HEK293T (cell line): ENCODE data around the gene HSPG2.

ENCODE experiments used
- CTCF ChIA-PET: fragments of 350-600 bp; formaldehyde crosslinking; extraction: SDS; loops from one replicate; lab custom pipeline; 2021; ENCODE audit warnings: antibody characterized with exemption, inconsistent platforms; lab: Yijun Ruan, JAX
- POLR2A ChIA-PET: fragments of 350-600 bp; formaldehyde crosslinking; extraction: SDS; loops from one replicate; lab custom pipeline; 2020; ENCODE audit warnings: antibody characterized with exemption, inconsistent platforms; lab: Yijun Ruan, JAX
- DNase-seq: peaks from one replicate; pipeline ENCODE4 v3.0.0; 2012; ENCODE audit warnings: mixed read lengths; ENCODE audit errors: extremely low spot score
- ARNT ChIP-seq: fragments of 450-650 bp; IDR thresholded peaks from 2 replicates; pipeline ENCODE4 v1.6.1; 2017; ENCODE audit warnings: mild to moderate bottlenecking
- BHLHE40 ChIP-seq: fragments of 450-650 bp; IDR thresholded peaks from 2 replicates; pipeline ENCODE4 v1.6.1; 2016; ENCODE audit warnings: mild to moderate bottlenecking, moderate library complexity, borderline replicate concordance
- CTBP1 ChIP-seq: fragments of 450-650 bp; IDR thresholded peaks from 2 replicates; pipeline ENCODE4 v1.6.1; 2016; ENCODE audit warnings: borderline replicate concordance
- ELF4 ChIP-seq: fragments of 450-650 bp; IDR thresholded peaks from 2 replicates; pipeline ENCODE4 v1.6.1; 2017; ENCODE audit warnings: antibody characterized with exemption
- FOXA1 ChIP-seq: fragments of 450-650 bp; IDR thresholded peaks from 2 replicates; pipeline ENCODE4 v1.6.1; 2016; ENCODE audit warnings: mild to moderate bottlenecking
- FOXK2 ChIP-seq: fragments of 450-650 bp; IDR thresholded peaks from 2 replicates; pipeline ENCODE4 v1.6.1; 2016; ENCODE audit warnings: mild to moderate bottlenecking
- FOXM1 ChIP-seq: fragments of 450-650 bp; IDR thresholded peaks from 2 replicates; pipeline ENCODE4 v1.6.1; 2017; ENCODE audit warnings: mild to moderate bottlenecking, borderline replicate concordance
- HDGF ChIP-seq: fragments of 450-650 bp; IDR thresholded peaks from 2 replicates; pipeline ENCODE4 v1.6.1; 2017; ENCODE audit warnings: antibody characterized with exemption, borderline replicate concordance
- L3MBTL2 ChIP-seq: fragments of 450-650 bp; conservative IDR thresholded peaks from 2 replicates; pipeline ENCODE4 v1.6.1; 2016; ENCODE audit warnings: mild to moderate bottlenecking
- LEF1 ChIP-seq: fragments of 450-650 bp; IDR thresholded peaks from 2 replicates; pipeline ENCODE4 v1.6.1; 2017; ENCODE audit warnings: mild to moderate bottlenecking, borderline replicate concordance
- NFRKB ChIP-seq: fragments of 450-650 bp; IDR thresholded peaks from 2 replicates; pipeline ENCODE4 v1.6.1; 2016; ENCODE audit warnings: mild to moderate bottlenecking, moderate library complexity
- PKNOX1 ChIP-seq: fragments of 450-650 bp; IDR thresholded peaks from 2 replicates; pipeline ENCODE4 v1.6.1; 2016
- SP1 ChIP-seq: fragments of 450-650 bp; IDR thresholded peaks from 2 replicates; pipeline ENCODE4 v1.6.1; 2017
- SUZ12 ChIP-seq: fragments of 450-650 bp; IDR thresholded peaks from 2 replicates; pipeline ENCODE4 v1.6.1; 2016; ENCODE audit warnings: mild to moderate bottlenecking
- TARDBP ChIP-seq: fragments of 450-650 bp; IDR thresholded peaks from 2 replicates; pipeline ENCODE4 v1.6.1; 2016
- ZNF384 ChIP-seq: fragments of 450-650 bp; IDR thresholded peaks from 2 replicates; pipeline ENCODE4 v1.6.1; 2016

HSPG2 gene

GRCh38 chr1:21896652-21897532, 40.2 kb downstream of the HSPG2 start:
- DNase-seq = no peak
- no peak for TF ChIP-seq CTBP1
- TF ChIP-seq SUZ12 = no peak
- no peak for TF ChIP-seq ELF4
- no peak for TF ChIP-seq ZNF384
- no peak for TF ChIP-seq ARNT
- no peak for TF ChIP-seq PKNOX1
- TF ChIP-seq HDGF = no peak
- TF ChIP-seq TARDBP = no peak
- TF ChIP-seq FOXK2 = no peak
- TF ChIP-seq FOXM1 = no peak
- TF ChIP-seq L3MBTL2 = no peak
- TF ChIP-seq LEF1 = no peak
- TF ChIP-seq SP1 = no peak
- no peak for TF ChIP-seq NFRKB
- no peak for TF ChIP-seq FOXA1
- no peak for TF ChIP-seq BHLHE40
- ChIA-PET POLR2A (no interaction called here), CTCF (no interaction called here)

- POLR2A ChIA-PET = no interaction called here
- CTCF ChIA-PET = no interaction called here
- no peak for TF ChIP-seq FOXA1
- TF ChIP-seq PKNOX1 = no peak
- TF ChIP-seq HDGF = no peak
- TF ChIP-seq ZNF384 = no peak
- TF ChIP-seq FOXM1 = no peak
- no peak for TF ChIP-seq ARNT
- no peak for TF ChIP-seq BHLHE40
- no peak for TF ChIP-seq SP1
- TF ChIP-seq SUZ12 = no peak
- TF ChIP-seq CTBP1 = no peak
- no peak for TF ChIP-seq ELF4
- TF ChIP-seq TARDBP = no peak
- TF ChIP-seq NFRKB = no peak
- no peak for TF ChIP-seq FOXK2
- no peak for TF ChIP-seq L3MBTL2
- TF ChIP-seq LEF1 = no peak
- DNase-seq = no peak
Measured at GRCh38 chr1:21896026-21896425, 41.1 kb downstream of the HSPG2 start.

GRCh38 chr1:21894034-21894881, 42.9 kb downstream of the HSPG2 start:
- CTCF ChIA-PET = interaction anchor here (0.6 kb wide), 1 partner anchor 1248 kb away, joined by 5 read pairs; no protein-coding TSS in a partner anchor
- TF ChIP-seq ARNT (no peak), ELF4 (no peak), CTBP1 (no peak), FOXA1 (no peak)
- POLR2A ChIA-PET = no interaction called here
- no peak for DNase-seq

- POLR2A ChIA-PET = no interaction called here
- TF ChIP-seq FOXK2 = no peak
- no peak for TF ChIP-seq PKNOX1
- no peak for TF ChIP-seq ARNT
- TF ChIP-seq BHLHE40 = no peak
- no peak for TF ChIP-seq TARDBP
- TF ChIP-seq ZNF384 = no peak
- TF ChIP-seq L3MBTL2 = no peak
- TF ChIP-seq HDGF = no peak
- TF ChIP-seq FOXA1 = no peak
- no peak for TF ChIP-seq LEF1
- TF ChIP-seq SP1 = no peak
- no peak for TF ChIP-seq ELF4
- no peak for TF ChIP-seq FOXM1
- no peak for TF ChIP-seq NFRKB
- no peak for TF ChIP-seq CTBP1
- no peak for TF ChIP-seq SUZ12
- no peak for DNase-seq
- CTCF ChIA-PET = no interaction called here
Measured at GRCh38 chr1:21893046-21893805, 43.9 kb downstream of the HSPG2 start.
